Karpas-422 (cell line): ENCODE data around the gene SLC4A8. TPM values are rescaled to one million over a fixed set of nuclear protein-coding genes. Genes with fewer than 3 reads are reported as not detected.
"Not testable (repeated sequence)": the region's sequence is repeated elsewhere in the genome, so short reads cannot be mapped to it uniquely, and the experiment has no call there.

Source experiments
- DNase-seq: peaks from one replicate; pipeline ENCODE4 v3.0.0-alpha.2; 2015
- H2AFZ ChIP-seq: fragments of 200-600 bp; sonication (generic); 2 replicates; pipeline ENCODE4 v1.6.1; 2014; ENCODE audit warnings: antibody characterized with exemption, low read length, mixed read lengths
- H3K27ac ChIP-seq: fragments of 200-600 bp; sonication (generic); 2 replicates; pipeline ENCODE4 v1.5.1; 2014; ENCODE audit warnings: mild to moderate bottlenecking, low read length, moderate library complexity
- H3K27me3 ChIP-seq: fragments of 200-600 bp; sonication (generic); 2 replicates; pipeline ENCODE4 v1.6.1; 2014; ENCODE audit warnings: low read length, mixed read lengths
- H3K36me3 ChIP-seq: fragments of 200-600 bp; sonication (generic); 2 replicates; pipeline ENCODE4 v1.6.1; 2014; ENCODE audit warnings: low read length, mixed read lengths; ENCODE audit not compliant: insufficient read depth
- H3K4me1 ChIP-seq: fragments of 200-600 bp; sonication (generic); 2 replicates; pipeline ENCODE4 v1.6.1; 2014; ENCODE audit warnings: mild to moderate bottlenecking, low read length, mixed read lengths
- H3K4me2 ChIP-seq: fragments of 200-600 bp; sonication (generic); 2 replicates; pipeline ENCODE4 v1.6.1; 2014; ENCODE audit warnings: low read length, low read depth, mild to moderate bottlenecking; ENCODE audit not compliant: poor library complexity, severe bottlenecking
- H3K4me3 ChIP-seq: fragments of 200-600 bp; sonication (generic); 2 replicates; pipeline ENCODE4 v1.5.1; 2014; ENCODE audit warnings: mild to moderate bottlenecking, antibody characterized with exemption, low read length, mixed read lengths
- H3K79me2 ChIP-seq: fragments of 200-600 bp; sonication (generic); 2 replicates; pipeline ENCODE4 v1.6.1; 2014; ENCODE audit warnings: mild to moderate bottlenecking, low read length, mixed read lengths
- H3K9ac ChIP-seq: fragments of 200-600 bp; sonication (generic); 2 replicates; pipeline ENCODE4 v1.6.0; 2014; ENCODE audit warnings: low read length
- H3K9me2 ChIP-seq: fragments of 200-600 bp; sonication (generic), shearing (Covaris generic); replicated peaks from 2 replicates; pipeline ENCODE4 v1.6.0; 2014; ENCODE audit warnings: mild to moderate bottlenecking, low read length, moderate library complexity; ENCODE audit not compliant: insufficient read depth
- H3K9me3 ChIP-seq: fragments of 300-700, 200-600 bp; sonication (generic); 2 replicates; pipeline ENCODE4 v1.6.1; 2014; ENCODE audit warnings: low read length, mixed read lengths
- H4K20me1 ChIP-seq: fragments of 200-600 bp; sonication (generic); 2 replicates; pipeline ENCODE4 v1.6.1; 2014; ENCODE audit warnings: mild to moderate bottlenecking, antibody characterized with exemption, low read length, low read depth; ENCODE audit not compliant: insufficient read depth
- total RNA-seq: library from RNA; depleted of rRNA; stranded (reverse); fragments of >200 nt; shearing (Covaris generic); gene quantifications from 2 replicates; pipeline ENCODE4 v1.2.3, GENCODE V29; 2014; ENCODE audit warnings: low replicate concordance

Gene SLC4A8
- total RNA-seq, 1 experiment from 2014 or later = 9.1 TPM

DNA sequence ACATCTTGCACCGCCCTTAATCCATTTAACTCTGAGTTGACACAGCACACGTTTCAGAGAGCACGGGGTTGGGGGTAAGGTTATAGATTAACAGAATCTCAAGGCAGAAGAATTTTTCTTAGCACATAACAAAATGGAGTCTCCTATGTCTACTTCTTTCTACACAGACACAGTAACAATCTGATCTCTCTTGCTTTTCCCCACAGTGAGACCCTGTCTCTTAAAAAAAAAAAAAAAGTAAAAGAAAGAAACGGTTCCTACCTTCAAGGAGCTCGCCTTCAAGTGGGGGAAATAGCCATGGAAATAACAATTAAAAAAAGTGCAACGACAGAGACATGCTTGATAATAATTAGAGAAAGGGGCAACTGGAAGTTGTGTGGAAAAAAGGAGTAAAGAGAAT lies 30.4 kb downstream of the SLC4A8 start:
- H3K4me2 ChIP-seq, H3K27me3 ChIP-seq, H3K79me2 ChIP-seq, H3K4me3 ChIP-seq, H3K27ac ChIP-seq, H4K20me1 ChIP-seq, H3K9ac ChIP-seq, H3K9me3 ChIP-seq, DNase-seq, H3K9me2 ChIP-seq, H3K4me1 ChIP-seq, H2AFZ ChIP-seq, H3K36me3 ChIP-seq: not testable (repeated sequence)

DNA sequence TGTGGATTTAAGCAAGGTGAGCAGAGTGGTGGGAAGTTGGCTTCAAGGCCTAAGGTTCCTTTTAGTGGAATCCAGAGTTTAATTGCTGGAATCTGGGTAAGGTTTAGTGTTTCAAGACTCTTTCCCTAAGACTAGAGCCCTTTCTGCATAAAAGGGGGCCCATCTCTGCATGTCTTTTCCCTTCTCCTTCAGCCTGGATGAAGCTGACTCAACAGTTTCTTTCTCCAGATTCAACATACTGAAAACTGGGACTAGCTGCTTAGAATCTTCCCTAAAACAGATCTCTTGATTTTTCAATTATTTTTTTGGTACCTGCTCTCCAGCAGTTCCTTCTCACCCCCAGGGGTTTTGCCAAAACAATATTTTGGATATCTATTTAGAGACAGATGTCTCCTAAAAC lies 34.0 kb downstream of the SLC4A8 start:
- Histone ChIP-seq H3K9ac (no peak overlapping the region), H3K4me2 (no peak overlapping the region), H3K4me3 (no peak overlapping the region), H4K20me1 (no peaks in the 10 kb centered on the region), H3K27me3 (no peaks in the 10 kb centered on the region), H3K36me3 (no peaks in the 10 kb centered on the region), H3K9me2 (no peaks in the 10 kb centered on the region), H3K4me1 (no peaks in the 10 kb centered on the region), H3K27ac (no peak overlapping the region), H3K9me3 (no peaks in the 10 kb centered on the region), H3K79me2 (no peaks in the 10 kb centered on the region), H2AFZ (no peak overlapping the region)
- no peak for DNase-seq

DNA sequence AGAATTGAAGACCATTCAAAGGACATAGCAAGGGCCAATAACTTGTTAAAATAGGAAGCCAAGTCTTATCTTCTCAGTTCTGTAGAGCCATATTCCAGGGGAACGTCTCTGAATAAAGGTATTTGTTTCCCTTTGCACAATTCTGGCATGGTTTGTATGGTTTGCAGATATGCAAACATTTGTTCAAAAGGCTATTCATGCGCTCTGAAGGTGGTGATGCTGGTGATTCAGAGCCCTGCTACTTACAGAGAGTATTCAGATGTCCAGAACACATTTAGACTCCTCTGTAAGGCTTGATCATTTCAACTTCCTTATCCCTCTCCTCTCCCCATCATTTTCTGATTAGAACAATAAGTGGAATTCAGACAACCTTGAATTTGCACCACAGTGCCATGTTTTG lies 35.9 kb downstream of the SLC4A8 start:
- Histone ChIP-seq H3K27ac (no peak overlapping the region), H3K27me3 (no peaks in the 10 kb centered on the region), H3K4me3 (no peak overlapping the region), H3K9me2 (no peaks in the 10 kb centered on the region), H2AFZ (no peak overlapping the region), H3K9me3 (no peaks in the 10 kb centered on the region), H3K4me1 (no peaks in the 10 kb centered on the region), H3K36me3 (no peaks in the 10 kb centered on the region), H3K79me2 (no peaks in the 10 kb centered on the region), H3K4me2 (no peak overlapping the region), H3K9ac (no peak overlapping the region), H4K20me1 (no peaks in the 10 kb centered on the region)
- DNase-seq = no peak

DNA sequence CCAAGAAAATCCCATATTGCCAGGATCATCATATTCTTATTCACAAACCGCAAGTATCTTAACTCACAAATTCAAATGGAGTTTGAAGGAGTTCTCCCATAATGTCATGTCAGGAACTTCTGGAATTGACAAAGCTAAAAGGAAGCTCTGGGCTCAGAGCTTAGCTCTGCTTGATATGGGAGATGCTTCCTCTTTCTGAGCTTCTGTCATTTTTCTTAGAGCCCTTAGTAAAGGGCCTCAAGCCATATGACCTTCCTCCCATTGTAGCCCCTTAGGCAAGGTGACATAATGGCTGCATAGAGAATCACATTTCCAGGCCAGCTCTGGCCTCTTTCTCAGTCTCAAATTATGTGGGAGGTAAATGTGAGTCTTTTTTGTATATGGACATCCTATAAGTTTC lies 40.9 kb downstream of the SLC4A8 start:
- H3K4me2 ChIP-seq = no peak overlapping the region

DNA sequence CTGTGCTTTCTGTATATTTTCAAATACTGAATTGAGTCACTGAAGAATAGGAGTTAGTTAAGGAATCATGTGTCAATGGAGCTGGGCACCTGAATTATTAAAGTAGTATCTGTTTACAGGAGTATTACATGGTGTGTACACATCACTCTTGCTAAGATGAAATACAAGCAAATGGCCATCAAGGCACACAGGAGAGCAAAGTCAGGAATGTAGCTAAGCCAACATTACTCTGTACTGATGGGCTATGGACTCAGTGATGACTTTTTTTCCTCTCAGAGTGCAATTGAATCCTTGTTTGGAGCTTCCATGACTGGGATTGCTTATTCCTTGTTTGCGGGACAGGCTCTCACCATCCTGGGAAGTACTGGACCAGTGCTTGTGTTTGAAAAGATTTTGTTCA lies 45.5 kb downstream of the SLC4A8 start:
- Histone ChIP-seq H3K27ac (no peak overlapping the region), H3K4me1 (peaks cover 5% of the 10 kb centered on the region; the same call in 1 of the 2 replicates), H3K79me2 (no peaks in the 10 kb centered on the region), H3K4me3 (no peak overlapping the region), H3K36me3 (no peaks in the 10 kb centered on the region), H3K9ac (no peak overlapping the region), H3K9me2 (no peaks in the 10 kb centered on the region), H4K20me1 (no peaks in the 10 kb centered on the region), H3K27me3 (no peaks in the 10 kb centered on the region), H3K9me3 (no peaks in the 10 kb centered on the region), H2AFZ (no peak overlapping the region), H3K4me2 (no peak overlapping the region)
- no peak for DNase-seq

More for the DNA sequence above, 40.9 kb downstream of the SLC4A8 start:
- Histone ChIP-seq H3K4me1 (no peaks in the 10 kb centered on the region), H3K4me3 (no peak overlapping the region), H2AFZ (no peak overlapping the region), H3K9ac (no peak overlapping the region), H3K9me3 (no peaks in the 10 kb centered on the region), H3K36me3 (no peaks in the 10 kb centered on the region), H3K9me2 (no peaks in the 10 kb centered on the region), H3K27ac (no peak overlapping the region), H3K27me3 (no peaks in the 10 kb centered on the region), H3K79me2 (no peaks in the 10 kb centered on the region), H4K20me1 (no peaks in the 10 kb centered on the region)
- DNase-seq = no peak

DNA sequence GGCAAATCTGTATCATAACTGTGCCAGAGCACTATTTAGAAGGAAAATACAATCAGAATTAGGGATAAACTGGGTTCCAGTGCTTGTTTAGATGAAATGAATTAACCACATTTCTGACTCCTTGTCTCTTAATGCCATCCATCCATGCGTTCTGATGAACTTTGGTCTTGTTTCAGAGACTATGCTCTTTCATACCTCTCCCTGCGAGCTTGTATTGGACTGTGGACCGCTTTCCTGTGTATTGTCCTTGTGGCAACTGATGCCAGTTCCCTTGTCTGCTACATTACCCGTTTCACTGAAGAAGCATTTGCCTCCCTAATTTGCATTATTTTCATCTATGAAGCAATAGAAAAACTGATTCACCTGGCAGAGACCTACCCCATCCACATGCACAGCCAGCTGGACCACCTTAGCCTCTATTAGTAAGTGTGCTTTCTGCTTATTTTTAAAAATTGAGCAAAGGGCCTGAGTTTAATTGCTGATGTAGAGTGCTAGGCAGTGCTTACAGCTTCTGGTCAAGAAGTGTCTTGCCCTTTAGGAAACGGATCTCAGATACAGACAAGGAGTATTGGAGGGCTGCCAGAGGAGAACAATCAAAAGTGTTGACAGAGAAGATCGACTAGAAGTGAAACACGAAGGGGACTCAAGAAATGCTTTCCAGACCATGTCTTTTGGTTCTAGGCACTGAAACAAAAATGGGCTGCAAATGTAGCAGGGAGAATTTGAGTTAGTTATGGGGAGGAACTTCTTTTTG lies 46.7 kb downstream of the SLC4A8 start:
- Histone ChIP-seq H3K4me3 (no peak overlapping the region), H3K9me3 (no peaks in the 10 kb centered on the region), H3K27ac (no peak overlapping the region), H3K36me3 (no peaks in the 10 kb centered on the region), H3K27me3 (no peaks in the 10 kb centered on the region), H3K4me1 (peaks cover 5% of the 10 kb centered on the region; the same call in 1 of the 2 replicates), H3K9ac (no peak overlapping the region), H2AFZ (no peak overlapping the region), H3K4me2 (no peak overlapping the region), H3K9me2 (no peaks in the 10 kb centered on the region), H4K20me1 (no peaks in the 10 kb centered on the region), H3K79me2 (no peaks in the 10 kb centered on the region)
- DNase-seq = peak; percentile 25

DNA sequence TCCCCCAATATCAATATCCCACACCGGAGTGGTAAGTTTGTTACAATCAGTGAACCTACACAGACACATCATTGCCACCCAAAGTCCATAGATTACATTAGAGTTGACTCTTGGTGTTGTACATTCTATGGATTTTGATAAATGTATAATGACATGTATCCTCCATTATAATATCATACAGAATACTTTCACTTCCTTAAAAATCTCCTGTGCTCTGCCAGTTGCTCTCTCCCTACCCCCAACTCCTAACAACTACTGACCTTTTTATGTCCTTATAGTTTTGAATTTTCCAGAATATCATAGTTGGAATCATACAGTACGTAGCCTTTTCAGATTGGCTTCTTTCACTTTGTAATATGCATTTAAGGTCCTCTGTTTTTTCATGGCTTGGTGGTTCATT lies 48.4 kb downstream of the SLC4A8 start:
- no peak overlapping the region for H3K27ac ChIP-seq

DNA sequence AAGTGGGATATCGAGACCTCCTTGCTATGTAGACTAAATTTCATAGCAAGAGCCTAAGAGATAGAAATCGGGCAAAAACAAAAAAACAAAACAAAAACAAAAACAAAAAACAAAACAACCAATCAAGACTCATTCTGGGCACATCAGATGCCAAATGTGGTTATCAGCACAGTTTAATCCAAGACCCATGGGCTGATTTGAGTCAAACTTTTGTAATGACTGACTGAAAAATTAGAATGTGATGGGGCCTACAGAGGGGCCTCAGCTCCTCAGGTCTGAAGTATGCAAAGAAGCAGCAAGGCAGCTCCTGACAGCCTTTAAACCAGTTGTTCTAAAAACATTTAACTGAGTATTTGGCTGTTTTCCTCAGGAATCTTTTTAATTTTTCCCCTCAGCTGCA lies 49.3 kb downstream of the SLC4A8 start:
- Histone ChIP-seq H3K4me2 (no peak overlapping the region), H3K4me3 (no peak overlapping the region), H3K79me2 (no peaks in the 10 kb centered on the region), H3K9me2 (no peaks in the 10 kb centered on the region), H3K36me3 (no peaks in the 10 kb centered on the region), H4K20me1 (no peaks in the 10 kb centered on the region), H3K27me3 (no peaks in the 10 kb centered on the region), H3K4me1 (peaks cover 5% of the 10 kb centered on the region; the same call in 1 of the 2 replicates), H2AFZ (no peak overlapping the region), H3K9me3 (no peaks in the 10 kb centered on the region), H3K9ac (no peak overlapping the region), H3K27ac (no peak overlapping the region)
- peak; percentile 12 for DNase-seq

More for the DNA sequence above, 48.4 kb downstream of the SLC4A8 start:
- no peaks in the 10 kb centered on the region for H3K36me3 ChIP-seq
- H3K9me2 ChIP-seq = no peaks in the 10 kb centered on the region
- DNase-seq = peak; percentile 41
- H3K4me1 ChIP-seq = peaks cover 5% of the 10 kb centered on the region; the same call in 1 of the 2 replicates
- no peaks in the 10 kb centered on the region for H4K20me1 ChIP-seq
- H3K9ac ChIP-seq = no peak overlapping the region
- no peak overlapping the region for H2AFZ ChIP-seq
- no peaks in the 10 kb centered on the region for H3K79me2 ChIP-seq
- no peaks in the 10 kb centered on the region for H3K27me3 ChIP-seq
- H3K4me2 ChIP-seq = no peak overlapping the region
- no peaks in the 10 kb centered on the region for H3K9me3 ChIP-seq
- H3K4me3 ChIP-seq = no peak overlapping the region
